ENCODE results near the gene CCSER2.

The CCSER2 gene

DNA sequence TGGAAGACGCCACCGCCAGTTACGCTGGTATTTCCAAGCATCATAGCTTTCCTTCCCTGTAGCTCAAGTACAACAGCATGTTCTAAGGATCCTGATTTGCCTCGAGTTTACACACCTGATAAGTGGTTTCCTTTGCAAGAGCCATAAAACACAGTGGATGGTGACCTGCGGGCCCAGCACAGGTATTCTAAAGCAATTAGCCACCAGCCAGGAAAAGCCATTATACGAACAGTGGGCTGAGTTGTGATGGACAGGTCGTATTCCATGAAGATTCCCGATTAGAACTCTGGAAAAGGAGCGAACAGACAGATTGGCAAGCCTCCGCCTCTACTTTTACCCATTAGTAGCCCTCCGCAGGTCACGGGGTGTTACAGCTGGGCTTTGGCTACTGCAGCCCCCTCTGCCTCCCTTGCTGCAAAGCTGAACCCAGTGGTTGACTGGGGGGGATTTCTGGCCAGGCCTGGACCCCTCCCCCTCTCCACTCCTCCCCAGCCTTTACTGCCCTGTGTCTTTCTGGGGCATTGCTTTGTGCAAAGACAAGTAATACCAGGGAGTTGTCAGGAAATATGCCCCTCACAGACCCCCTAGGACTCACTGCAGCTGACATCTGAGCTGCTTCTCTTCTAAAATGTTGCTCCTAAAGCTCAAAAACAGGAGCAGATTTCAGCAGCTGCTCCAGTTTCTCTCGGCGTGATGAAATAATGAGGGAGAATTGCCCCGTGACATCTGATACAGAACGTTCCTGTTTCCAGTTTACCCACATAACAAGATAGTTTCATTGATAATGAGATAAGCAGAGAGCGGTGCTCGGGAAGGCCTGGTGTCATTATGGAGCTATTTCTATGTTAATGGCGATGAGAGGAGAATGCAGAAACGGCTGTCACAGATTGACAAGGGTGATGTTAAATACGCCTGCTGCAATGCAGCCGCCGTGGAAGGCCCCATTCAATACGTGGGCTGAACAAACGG is 214.4 kb downstream of the CCSER2 start:
- TF ChIP-seq, protein P1, sequence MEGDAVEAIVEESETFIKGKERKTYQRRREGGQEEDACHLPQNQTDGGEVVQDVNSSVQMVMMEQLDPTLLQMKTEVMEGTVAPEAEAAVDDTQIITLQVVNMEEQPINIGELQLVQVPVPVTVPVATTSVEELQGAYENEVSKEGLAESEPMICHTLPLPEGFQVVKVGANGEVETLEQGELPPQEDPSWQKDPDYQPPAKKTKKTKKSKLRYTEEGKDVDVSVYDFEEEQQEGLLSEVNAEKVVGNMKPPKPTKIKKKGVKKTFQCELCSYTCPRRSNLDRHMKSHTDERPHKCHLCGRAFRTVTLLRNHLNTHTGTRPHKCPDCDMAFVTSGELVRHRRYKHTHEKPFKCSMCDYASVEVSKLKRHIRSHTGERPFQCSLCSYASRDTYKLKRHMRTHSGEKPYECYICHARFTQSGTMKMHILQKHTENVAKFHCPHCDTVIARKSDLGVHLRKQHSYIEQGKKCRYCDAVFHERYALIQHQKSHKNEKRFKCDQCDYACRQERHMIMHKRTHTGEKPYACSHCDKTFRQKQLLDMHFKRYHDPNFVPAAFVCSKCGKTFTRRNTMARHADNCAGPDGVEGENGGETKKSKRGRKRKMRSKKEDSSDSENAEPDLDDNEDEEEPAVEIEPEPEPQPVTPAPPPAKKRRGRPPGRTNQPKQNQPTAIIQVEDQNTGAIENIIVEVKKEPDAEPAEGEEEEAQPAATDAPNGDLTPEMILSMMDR (conservative IDR thresholded peaks at IDR 0.05; ENCODE audit: low read length) = no peak
- H3K4me3 ChIP-seq (ENCODE audit: low read length) = no peak overlapping the region
- no peak for DNase-seq (ENCODE audit: low read depth)

DNA sequence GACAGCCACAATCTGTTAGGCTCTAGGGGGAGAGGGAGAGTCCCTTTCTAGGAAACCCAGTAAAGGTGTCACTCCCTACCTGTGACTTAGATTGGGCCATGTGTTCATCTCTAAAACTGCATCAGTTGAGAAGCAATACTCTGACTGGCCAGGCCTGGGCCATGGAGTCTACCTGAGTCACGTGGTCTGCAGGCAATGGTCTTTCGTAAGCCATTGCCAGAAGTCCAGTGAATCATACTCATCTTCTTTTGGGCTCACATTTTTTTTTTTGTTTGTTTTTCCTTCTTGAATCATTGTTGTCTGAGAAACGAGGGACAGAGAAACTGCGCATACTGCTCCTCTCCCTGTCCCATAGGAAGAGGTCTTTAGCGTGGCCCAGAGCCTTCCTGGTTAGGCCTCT is 215.6 kb downstream of the CCSER2 start:
- no peak for DNase-seq (ENCODE audit: low read depth)
- TF ChIP-seq, protein P1 (conservative IDR thresholded peaks at IDR 0.05; ENCODE audit: low read length) = no peak
- H3K4me3 ChIP-seq (ENCODE audit: low read length) = no peak overlapping the region

DNA sequence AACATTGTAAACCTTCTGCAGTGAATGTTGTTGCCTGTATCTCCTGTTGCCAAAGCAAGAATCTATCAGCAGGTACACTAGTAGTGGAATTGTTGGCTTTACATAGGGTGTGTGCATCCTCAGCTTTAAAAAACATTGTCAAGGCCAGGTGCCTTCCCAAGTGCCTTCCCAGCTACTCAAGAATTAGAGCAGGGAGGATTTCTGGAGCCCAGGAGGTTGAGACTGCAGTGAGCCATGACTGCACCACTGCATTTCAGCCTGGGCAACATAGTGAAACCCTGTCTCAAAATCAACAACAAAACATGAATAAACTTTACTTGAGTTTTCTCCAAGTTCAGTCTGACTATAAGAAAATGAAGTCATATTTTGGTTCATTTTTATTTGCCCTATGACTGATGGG is 217.3 kb downstream of the CCSER2 start:
- TF ChIP-seq, protein P1 (conservative IDR thresholded peaks at IDR 0.05; ENCODE audit: low read length) = no peak
- no peak overlapping the region for H3K4me3 ChIP-seq (ENCODE audit: low read length)
- DNase-seq (ENCODE audit: low read depth) = no peak

DNA sequence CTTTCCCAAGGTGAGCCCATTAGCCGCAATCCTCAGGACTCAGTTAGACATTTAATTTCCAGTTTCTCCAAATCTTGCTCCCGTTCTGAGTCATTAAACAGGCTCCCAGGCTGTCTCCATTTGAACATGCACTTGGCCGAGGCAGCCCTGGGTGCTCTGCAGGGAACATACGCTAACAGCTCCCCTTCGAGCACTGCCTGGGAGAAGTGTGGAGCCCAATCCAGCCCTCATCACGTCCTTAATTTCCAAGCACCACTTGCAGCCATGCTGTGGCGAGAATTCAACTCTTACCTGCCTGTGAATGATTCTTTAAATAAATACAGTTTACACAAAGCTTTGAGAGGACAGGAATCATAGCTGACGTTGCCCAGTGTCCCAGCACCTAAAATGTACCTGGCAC is 218.2 kb downstream of the CCSER2 start:
- no peak for DNase-seq (ENCODE audit: low read depth)
- H3K4me3 ChIP-seq (ENCODE audit: low read length) = no peak overlapping the region
- TF ChIP-seq, protein P1 (conservative IDR thresholded peaks at IDR 0.05; ENCODE audit: low read length) = no peak

DNA sequence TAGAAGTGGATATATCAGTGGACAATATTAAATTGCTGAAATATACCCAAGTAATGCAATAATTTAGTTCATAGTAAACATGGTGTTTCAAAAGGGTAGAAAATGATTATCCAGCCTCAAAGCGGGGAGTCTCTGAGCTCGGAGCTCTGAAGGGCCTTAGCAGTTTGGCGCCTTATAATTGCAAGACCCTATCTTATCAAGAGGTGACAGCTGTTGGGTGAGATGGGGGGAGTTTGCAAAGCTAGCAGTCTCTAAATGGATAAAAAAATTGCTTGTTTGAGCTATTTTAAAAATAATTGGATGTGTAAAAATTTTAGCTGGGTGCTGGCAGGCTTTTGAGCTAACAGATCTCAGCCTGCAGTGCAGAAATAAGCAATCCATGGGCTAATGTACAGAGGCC is 219.2 kb downstream of the CCSER2 start:
- DNase-seq (ENCODE audit: low read depth) = no peak
- H3K4me3 ChIP-seq (ENCODE audit: low read length) = no peak overlapping the region
- TF ChIP-seq, protein P1 (conservative IDR thresholded peaks at IDR 0.05; ENCODE audit: low read length) = no peak

DNA sequence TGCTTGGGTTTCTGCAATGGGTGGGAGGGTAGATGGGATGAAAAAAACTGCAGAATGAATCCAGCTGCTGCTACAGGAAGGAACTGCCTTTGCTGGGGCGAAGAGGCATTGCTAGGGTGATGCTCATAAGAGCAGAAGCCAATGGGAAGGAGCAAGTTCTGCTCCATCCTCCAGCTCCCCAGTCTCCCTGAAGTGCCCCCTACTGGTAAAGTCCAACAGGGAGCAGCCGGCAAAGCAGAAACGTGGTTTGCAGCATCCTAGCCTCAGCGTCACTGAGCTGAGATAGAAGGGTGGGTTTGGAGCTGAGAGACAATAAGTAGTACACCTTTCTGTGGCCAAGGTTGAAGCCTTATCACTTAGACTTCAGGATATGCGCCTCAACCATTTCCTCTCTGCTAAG is 220.5 kb downstream of the CCSER2 start:
- no peak for DNase-seq (ENCODE audit: low read depth)
- no peak overlapping the region for H3K4me3 ChIP-seq (ENCODE audit: low read length)
- TF ChIP-seq, protein P1 (conservative IDR thresholded peaks at IDR 0.05; ENCODE audit: low read length) = peak; percentile 23
